Effector CD8-positive, alpha-beta T cell (primary cell): ENCODE results near the gene RAB15.

Experiments
- DNase-seq: peaks from one replicate; lab custom pipeline; 2025; lab: John Stamatoyannopoulos, UW

Gene RAB15

DNA sequence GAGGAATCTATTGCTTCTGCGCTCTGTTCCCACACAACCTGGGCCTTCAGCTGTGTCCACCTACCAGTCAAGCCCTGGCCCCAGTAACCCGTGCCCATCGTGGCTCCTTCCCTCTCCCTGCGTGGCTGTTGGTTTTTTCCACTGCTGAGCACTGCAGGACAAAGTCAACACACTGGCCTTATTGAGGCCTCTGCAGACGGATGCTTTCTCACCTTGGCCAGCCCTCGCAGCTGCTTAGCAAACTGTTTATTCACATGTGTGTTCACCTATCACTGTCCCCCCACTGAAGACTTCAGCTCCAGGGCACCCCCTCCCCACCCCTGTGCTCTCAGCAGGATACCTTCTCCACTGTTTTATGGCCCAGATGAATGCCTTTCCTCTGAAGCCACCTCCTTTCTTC lies 16.8 kb downstream of the RAB15 start:
- DNase-seq: no peak

DNA sequence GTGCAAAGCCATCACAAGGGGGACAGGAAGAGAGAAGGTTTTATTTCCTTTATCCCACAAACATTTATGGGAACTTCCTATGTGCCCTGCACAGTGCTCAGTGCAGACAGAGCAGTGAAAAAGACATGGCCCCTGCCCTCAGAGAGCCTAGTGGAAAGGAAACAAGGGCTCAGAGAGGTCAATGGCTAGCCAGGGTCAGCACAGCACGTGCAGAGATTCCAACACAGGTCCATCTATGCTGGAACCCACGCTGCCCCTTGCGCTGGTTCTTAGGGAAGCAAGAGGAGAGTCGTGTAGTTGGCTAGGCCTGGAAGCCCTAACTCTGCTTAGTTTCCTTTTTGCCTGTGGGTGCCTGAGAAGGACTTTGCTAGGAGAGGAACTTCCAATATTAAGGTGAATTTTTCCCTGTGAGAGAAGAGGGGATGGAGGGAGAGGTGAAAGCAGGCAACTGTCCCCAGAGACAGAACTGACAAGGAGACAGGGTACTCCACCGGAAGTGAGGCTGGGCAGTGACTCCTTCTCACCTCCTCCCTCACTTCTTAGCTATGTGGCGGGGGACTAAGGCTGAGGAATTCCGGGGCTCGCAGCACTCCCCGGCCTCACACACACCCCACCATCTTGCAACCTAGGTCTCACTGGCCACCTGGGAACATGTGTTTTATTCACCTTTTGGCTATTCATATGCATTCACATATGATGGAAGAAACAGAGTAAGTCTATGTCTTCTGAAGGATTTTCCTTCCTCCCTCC lies 17.5 kb downstream of the RAB15 start:
- DNase-seq: no peak

DNA sequence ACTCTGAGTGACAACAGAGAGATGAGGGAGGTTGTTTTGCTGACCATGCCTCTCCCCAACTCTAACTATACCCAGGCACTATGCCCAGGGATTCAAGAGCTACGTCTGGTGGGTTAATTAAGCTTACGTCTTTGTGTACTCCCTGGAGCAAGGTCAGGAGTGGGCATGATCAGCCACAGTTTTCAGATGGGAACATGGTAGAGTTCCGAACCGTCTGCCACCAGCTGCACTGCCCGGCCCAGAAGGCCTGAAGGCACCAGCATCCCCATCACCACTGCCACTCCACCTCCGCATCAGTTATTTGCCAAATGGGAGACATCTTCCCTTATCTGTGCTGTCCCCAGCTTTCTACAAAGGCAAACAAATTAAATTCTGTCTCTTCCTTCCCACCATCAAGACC lies 18.5 kb downstream of the RAB15 start:
- no peak for DNase-seq

DNA sequence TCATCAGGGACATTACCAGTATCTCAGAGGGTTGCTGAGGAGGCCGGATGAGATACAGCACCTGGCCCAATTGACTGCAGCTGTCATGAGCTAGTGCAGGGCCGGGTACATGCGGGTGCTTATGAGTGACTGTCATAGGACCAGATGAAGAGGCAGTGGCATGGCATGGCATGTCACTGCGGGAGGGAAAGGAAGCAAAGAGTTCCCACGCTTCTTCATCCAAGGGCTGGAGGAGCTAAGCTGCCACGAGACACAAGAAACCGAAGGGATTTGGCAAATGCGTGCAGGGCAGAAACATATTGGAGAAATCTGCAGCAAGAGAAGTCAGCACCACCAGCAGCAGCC lies 18.9 kb downstream of the RAB15 start:
- no peak for DNase-seq

DNA sequence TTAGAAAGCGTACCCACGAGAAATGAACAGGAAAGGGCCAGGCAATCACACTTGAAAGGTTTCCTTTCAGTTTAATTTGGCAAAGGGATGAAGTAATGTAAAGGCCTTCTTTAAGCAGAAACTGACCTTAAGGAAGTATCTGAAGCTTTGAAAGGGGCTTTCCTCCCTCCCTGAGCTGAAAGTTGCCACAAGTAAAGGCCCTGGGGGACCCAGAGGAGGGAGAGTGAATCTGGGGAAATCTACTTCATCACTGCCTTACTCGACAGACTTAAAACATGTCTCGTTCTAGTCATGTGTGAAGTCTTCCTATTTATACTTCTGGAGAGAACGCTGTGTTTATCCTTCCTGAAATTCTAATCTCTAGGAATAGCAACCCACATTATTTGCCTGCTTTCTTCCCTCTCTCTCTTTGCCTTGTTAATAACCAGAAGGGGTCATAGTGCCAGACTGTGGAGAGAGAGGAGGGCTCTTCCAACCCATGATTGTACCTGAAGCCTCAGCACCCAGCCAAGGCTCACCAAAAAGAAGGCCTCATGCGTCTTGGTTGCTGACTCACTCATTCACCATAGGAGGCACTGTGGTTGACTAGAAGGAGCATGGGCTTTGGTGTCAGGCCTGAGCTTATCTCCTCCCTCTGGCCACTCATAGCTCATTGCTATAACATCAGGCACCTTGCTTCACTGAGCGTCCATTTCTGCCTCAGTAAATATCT lies 19.4 kb downstream of the RAB15 start:
- no peak for DNase-seq

DNA sequence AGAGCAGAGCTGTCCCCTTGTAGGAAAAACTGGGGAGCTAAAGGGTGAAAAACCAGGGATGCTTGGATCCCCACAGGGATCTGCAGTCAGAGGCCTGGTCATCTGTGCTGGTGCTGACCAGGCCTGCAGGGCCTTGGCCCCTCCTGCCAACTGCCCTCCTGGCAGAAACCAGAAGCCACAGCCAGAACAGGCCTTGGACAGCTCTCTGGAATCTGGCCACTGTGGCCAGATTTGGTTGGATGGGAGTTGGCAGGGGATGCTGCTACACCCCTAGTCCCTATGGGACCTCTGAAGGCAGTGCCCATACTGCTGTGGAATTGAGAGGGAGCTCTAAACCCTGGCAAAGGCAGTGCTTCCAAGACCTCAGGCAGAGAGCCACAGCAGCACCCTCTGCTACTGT lies 20.4 kb downstream of the RAB15 start:
- DNase-seq: no peak

DNA sequence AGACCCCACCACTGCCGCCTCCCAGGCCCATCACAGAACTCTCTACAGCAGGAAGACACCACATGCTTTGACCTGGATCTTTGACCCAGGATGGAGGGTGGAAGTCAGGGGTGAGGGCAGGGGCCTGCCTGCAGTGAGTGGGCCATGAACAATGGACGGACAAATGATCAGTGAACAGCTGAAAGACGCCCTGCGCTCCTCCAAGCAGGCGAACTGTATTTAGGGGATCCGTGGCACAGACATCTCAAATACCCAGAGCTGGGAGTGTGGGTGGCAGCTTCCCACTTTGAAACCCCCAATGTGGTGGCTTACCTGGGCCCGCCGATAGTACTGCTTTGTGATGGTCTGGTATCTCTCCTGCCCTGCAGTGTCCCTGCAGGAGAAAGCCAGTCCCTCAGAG lies 20.8 kb downstream of the RAB15 start:
- no peak for DNase-seq

DNA sequence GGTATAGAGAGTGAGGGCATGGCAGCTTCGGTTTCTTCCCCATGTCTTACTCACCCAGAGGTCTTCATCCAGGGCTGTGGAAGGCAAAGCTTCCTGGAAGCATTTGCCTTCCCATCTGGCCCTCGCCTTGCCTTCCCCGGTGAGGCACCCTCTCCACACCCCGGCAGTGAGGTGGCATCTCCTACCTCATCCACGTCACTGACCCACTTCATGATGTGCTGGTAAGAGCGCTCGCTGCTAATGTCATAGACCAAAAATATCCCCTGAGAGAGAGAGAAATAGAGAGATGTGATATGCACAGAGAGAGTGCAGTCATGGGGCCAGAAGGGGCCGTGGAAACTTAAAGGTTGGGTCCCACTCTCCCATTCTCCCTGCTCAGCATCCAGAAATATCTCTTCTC lies 21.2 kb downstream of the RAB15 start:
- DNase-seq: no peak

DNA sequence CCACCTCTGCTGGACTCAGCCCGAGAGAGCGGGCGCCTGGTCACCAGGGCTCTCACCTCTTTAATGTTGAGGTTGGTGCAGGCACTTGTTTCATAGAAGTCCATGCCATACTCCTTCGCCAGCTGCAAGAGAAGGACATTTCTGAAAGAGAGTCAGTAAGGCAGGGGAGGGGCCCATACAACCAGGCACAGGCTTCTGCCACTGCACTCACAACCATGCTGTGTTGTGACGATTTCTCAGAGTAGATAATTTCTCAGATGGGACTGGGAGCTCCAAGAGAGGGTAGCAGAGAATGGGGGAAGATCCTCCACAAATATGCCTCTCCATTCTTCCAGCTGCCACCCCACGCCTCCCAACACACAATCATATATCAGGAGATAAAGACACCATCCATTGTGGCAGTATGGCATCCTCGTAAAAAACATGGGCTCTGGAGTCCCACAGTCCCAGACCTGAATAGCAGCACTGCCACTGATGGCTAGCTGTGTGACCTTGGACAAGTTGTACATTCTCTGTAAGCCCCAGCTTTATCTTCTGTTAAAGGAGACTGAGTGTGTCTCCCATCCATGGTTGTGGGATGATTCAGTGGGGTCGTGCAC lies 23.4 kb downstream of the RAB15 start:
- DNase-seq: no peak

DNA sequence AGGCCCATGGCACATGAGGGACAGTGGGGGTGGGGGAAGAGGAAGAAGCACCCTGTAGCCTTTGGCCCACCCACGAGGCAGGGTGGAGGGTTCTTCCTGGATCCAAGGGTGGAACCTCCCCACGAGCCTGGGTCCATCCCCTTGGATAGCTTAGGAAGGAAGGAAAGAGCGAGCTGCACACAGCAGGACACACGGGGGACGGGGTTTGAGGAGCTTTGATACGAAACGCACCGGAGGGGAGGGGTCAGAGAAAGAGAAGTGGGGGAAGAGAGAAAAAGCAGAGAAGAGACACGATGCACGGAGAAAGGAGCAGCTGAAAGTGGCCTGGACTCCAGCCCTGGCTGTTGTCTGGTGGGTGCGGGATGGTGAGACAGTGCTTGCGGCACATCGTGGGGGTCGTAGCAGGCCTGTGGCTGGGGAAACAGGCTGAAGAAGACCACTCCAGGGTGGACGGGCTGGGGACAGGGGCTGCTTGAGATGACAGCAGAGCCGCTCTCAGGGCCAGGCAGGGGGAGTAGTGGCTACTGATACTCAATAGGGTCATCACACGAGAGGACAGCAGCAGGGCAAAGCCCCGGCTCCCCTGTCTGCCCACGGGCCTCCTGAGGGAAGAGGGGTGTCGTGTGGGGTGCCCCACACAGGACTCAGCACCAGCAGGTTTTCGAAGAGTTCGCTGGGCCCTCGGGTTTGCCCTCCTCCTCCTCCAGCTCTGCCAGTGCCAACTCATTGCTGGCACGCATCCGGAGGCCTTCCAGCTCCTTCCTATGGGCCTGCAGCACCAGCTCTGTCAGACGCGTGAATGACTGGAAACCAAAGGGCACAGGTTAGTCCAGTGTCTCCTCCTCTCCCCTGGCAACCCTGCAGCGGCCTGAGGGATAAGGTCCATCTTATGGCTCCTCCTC lies 24.2 kb downstream of the RAB15 start:
- DNase-seq: no peak

DNA sequence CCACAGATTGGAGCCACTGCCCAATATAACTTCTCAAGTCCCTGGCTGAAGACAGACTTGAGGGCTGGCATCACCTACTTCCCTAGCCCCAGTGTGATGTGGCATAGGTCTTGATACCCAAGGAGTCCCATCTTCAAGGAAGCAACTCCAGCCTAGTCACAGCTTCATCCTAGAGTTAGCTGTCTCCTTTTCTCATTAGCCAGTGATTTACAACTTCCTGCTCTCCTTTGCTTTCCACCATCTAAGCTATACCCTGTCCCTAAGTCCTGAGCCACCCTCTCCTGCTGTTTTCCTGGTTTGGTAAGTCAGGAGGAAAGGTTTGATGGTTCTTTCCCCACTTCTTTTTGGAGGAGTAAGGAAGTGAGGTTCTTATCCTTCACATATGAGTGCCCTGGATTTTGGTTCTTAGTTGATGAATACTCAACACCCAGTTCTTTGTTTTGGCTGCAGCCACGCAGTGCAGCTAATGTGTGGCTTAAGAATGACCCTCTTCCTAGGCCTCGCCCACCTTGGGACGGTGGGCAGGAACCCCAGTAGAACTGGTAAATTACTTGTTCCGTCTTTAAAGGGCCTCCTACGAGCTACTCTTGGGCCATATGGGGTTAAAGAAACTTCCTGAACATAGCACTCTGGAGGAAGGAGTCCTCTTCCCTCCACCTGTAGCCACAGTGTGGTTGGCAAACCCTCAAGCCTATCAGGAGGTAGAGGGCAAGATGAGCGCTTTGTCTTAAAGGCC lies 25.7 kb downstream of the RAB15 start:
- DNase-seq: no peak

DNA sequence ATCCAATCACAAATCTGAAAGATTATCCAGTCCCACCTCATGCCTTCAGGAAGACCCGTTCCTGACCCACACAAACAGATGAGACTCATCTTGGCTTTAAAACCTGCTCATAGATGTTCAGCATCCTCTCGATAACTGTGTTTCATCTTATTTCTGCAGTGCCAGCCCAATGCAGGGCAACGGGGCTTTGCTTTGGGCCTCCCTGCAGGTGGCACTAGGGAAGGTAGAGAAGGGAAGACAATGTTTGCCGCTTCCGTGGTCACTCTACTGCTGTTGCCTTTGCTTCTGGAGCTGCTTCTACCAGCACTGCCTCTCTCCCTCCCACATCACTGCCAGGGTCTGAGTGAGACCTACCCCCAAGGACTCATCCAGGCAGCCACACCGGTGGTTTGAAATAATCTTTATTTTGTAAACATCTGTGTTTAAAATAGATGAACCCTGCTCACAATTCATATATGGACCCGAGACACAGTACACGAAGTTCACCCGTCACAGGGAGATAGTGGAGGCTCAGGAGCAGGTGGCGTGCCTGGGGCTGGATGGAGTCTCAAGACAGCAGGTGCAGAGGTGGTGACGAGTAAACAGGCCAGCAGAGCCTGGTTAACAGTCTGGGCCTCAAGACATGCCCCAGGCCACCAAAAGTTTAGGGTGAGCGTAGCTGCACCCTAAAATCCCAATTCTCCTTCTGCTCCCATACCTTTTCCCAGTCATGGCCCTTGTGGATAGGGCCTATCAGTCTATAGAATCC lies 26.5 kb downstream of the RAB15 start:
- DNase-seq: no peak

DNA sequence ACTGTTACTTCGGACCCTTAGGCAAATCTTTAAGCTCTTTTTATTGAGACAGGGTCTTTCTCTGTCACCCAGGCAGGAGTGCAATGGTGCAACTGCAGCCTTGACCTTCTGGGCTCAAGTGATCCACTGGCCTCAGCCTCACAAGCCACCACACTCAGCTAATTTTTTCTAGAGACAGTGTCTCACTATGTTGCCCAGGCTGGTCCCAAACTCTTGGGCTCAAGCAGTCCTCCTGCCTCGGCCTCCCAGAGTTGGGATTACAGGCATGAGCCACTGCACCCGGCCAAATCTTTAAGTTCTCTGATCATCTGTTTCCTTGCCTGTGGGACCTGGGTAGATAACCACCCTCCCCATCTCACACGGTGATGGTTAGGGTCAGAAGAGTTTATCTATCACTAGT lies 27.3 kb downstream of the RAB15 start:
- no peak for DNase-seq

DNA sequence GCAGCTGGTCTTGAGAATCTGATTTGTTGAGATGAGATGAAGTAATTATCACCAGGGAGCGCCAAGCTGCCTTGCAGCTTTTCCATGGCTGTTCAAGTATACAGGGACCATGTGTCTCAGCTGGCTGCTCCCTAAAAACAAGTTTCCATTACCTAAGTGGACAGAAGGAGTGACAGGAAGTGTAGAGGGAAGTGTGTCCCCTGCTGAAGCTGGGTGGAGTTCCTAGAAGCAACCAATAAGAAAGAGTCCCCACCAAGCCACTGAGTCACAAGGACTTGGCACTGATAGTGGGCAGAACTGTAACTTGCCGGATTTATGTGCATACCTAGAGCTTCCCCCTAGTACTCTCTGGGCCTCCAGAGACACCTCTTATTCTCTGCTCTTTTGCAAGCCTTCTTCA lies 28.1 kb downstream of the RAB15 start:
- no peak for DNase-seq

DNA sequence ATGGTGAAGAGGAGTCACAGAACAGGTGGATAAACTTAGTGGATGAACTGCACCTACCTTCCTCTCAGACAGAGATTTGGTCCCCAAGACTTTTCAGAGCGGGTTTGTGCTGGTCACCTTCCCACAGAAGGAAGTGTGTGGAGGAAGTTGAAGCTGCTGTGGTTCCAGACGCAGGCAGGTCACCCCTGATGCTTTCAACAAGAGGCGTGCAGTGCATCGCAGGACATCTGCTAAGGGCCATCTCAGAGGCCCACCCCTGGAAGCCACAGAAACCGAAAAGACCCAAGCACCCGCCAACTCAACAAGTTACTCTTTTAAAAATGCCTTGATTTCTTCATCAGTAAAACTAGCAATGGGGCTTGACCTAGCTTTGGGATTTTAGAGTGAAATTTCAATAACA lies 28.6 kb downstream of the RAB15 start:
- DNase-seq: no peak

DNA sequence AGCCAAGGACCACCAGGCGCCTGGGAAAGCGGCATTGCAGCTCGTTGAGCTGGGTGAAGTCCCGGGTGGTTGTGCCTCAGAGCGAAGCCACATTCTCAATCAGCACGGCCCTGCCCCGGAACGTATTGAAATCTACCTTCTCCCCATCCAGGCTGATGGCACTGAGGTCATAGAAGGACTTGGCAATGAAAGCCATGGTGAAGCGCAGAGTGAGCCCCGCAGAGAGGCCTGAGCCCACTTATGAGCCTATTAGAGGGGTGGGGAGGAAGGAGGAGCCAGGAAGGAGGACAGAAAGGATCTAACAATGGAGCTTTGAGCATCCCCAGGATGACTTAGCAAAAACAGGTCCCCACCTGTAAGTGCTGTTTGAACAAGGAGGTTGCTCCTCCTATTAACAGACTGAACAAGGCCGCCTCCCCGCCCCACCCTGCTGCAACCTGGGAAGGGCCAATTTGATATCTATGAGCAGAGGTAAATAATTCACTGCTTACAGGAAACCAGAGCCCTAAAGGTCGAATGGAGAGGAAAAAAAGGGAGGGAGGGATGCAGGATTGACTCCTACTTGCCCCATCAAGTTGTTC lies 29.5 kb downstream of the RAB15 start, which contains the start of gene GPX2:
Gene GPX2, minus strand, starts transcription at position 215 of the 581 bp plus-strand sequence. Its CDS starts 19 bp downstream, at position 196.
- DNase-seq: no peak

DNA sequence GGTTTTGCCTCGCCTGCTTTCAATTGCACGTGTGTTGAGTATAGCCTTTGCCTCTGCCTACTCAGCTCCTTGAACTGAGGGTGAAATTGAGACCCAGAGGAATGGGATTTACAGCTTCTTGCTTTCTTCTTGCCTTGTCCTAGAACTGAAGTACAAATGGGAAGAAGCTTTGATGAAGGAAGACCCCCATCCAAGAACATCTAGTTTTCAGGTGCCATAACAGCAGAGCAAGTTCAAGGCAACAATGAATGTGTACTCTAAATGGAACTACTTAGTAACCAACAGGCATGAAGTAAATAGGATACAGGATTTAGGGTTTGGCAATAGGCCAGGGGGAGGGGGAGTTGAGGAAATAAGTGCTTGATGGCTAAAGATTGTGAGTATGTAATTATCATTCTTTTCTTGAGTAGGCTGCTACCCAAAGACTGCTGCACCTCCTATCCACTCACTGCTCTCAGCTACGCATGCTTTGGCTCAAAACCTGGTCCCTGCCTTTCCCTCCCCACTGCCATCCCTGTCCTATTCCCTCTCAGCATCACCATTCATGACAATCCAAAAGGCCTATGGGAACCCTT lies 31.7 kb downstream of the RAB15 start:
- DNase-seq: no peak

DNA sequence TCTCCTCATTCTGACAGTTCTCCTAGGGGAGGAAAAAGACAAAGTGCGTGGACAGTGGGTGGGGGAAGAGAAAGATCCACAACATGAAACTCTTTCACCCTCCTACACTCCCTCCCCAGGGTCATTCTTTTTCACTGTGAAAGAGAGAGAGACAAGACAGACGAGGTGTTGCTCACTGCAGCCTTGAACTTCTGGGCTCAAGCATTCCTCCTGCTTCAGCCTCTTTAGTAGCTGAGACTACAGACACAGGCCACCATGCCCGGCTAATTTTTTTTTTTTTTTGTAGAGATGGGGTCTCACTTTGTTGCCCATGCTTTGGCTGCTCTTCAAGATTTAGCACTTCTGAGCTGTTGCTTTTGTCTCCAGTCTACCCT lies 32.3 kb downstream of the RAB15 start:
- DNase-seq: no peak

DNA sequence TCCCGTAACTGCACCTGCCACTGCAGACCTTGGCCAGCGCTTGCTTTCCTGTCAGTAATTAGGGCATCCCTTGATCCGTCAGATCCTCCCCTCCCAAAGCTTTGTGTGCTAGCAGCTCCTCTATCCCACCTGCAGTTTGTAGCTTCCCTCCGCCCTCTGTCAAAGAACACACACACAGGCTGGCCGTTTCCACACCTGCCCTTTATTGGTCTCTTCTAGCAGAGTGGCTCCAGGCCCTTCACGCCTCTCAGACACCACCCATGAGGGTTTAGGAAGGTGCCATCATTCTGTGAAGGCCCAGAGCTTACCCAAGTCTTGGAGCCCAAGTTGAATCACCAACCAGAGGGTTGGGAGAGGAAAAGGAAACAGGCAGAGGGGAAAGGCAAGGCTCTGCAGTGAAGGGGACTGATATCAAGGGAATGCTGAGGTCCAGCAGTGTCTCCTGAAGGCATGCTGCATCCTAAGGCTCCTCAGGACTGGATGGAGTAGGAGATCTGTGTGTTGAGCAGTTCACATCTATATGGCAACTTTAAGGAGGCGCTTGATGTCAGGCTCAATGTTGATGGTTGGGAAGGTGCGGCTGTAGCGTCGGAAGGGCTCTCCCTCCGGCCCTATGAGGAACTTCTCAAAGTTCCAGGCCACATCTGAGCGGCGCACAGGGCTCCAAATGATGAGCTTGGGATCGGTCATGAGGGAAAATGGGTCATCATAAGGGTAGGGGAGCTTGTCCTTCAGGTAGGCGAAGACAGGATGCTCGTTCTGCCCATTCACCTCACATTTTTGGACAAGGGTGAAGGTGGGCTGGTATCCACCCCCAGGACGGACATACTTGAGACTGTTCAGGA lies 32.9 kb downstream of the RAB15 start:
- DNase-seq: no peak
